ENCODE measurements around the gene GH1. TPM values are rescaled to one million over a fixed set of nuclear protein-coding genes. Genes with fewer than 3 reads are reported as not detected.
A peak's percentile ranks its signal among the peaks of the same experiment; 100 is the strongest.

GH1 gene
- total and polyA plus RNA-seq, 2 of the 13 experiments (the other 11 are each of a cell fraction or from before 2014, with no cell fraction given) = not detected

GRCh38 chr17:63944736-63945499 lies 26.3 kb upstream of the GH1 start (continued):
- peak; percentile 97 for TF ChIP-seq ZNF768 (CRISPR knock-in tag; IDR thresholded peaks at IDR 0.05)
- TF ChIP-seq ZNF687 (CRISPR knock-in tag; IDR thresholded peaks at IDR 0.05) = peak; percentile 8; the same call in 1 of the 2 replicates
- TF ChIP-seq MBD4 (IDR thresholded peaks at IDR 0.05; ENCODE audit: borderline replicate concordance, low read length) = no peak
- TF ChIP-seq BRD4 (CRISPR knock-in tag; IDR thresholded peaks at IDR 0.05) = no peak
- TF ChIP-seq FLYWCH1 (CRISPR knock-in tag; IDR thresholded peaks at IDR 0.05) = no peak

DNA sequence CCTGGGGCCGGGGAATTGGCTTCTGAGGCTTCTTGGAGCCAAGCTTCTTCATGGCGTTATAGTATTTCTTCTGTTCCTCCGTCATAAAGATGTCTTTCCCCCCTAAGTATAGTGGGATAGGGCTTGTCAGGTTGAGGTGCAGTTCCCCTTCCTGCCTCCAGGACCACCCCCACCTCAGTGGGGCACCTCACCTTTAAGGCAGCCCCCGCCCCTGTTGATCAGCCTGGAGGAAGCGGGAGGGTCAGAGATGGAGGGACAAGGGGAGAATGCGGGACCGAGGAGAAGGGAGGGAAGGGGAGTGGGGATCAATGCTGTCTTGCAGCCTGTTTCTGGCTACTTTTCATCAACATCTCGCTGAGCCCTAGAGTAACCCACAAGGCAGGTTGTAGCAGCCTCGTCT lies 25.1 kb upstream of the GH1 start:
- no peaks in the 10 kb centered on the region for H3K79me2 ChIP-seq (ENCODE audit: insufficient read depth, low read length)
- ATAC-seq (no peak), DNase-seq (ENCODE audit: low spot score) (no peak), FAIRE-seq (no peak)
- H3K27ac ChIP-seq (ENCODE audit: extremely low read length, insufficient read depth, low read length) = no peak overlapping the region
- H3K9me3 ChIP-seq (ENCODE audit: low read length) = no peaks in the 10 kb centered on the region
- in situ Hi-C loops (cut with HindIII; ENCODE audit: extremely low pct_ligation_motif_present, low pct_unique_long_range_greater_than_20kb) (no loop called here), intact Hi-C loops (cut with micrococcal nuclease; ENCODE audit: unreplicated experiment) (no loop called here)
- peaks cover 17% of the 10 kb centered on the region for H3K4me1 ChIP-seq (ENCODE audit: insufficient read depth, low read length)
- H3K27me3 ChIP-seq (ENCODE audit: control insufficient read depth in 1 of 2, insufficient read depth in 2 of 2, low read length in 2 of 2) = peaks cover 8 to 36% of the 10 kb centered on the region in 2 experiments; a peak in 3 of 5 replicates
- no peak overlapping the region for H3K4me3 ChIP-seq (replicated peaks in 1 of 3; ENCODE audit: insufficient read depth in 1 of 3, low read depth in 2 of 3, low read length in 3 of 3)
- H3K4me2 ChIP-seq (ENCODE audit: low read depth, low read length) = no peak overlapping the region
- 41% methylated on average over 9 of the region's 9 CpGs for WGBS (ENCODE audit: low lambda C conversion rate)
- TF ChIP-seq CC2D1A (CRISPR knock-in tag; IDR thresholded peaks at IDR 0.05) (no peak), RAD51 (IDR thresholded peaks at IDR 0.05; ENCODE audit: borderline replicate concordance) (no peak), ZNF251 (CRISPR knock-in tag; IDR thresholded peaks at IDR 0.05) (no peak), ZNF3 (CRISPR knock-in tag; IDR thresholded peaks at IDR 0.05) (no peak), TAF1 (CRISPR knock-in tag; IDR thresholded peaks at IDR 0.05) (no peak), TARDBP (CRISPR knock-in tag; IDR thresholded peaks at IDR 0.05) (no peak), ARNT2 (CRISPR knock-in tag; IDR thresholded peaks at IDR 0.05; ENCODE audit: low read depth) (no peak), NPAS2 (CRISPR knock-in tag; IDR thresholded peaks at IDR 0.05; ENCODE audit: borderline replicate concordance) (no peak)
- TF ChIP-seq, protein P1, sequence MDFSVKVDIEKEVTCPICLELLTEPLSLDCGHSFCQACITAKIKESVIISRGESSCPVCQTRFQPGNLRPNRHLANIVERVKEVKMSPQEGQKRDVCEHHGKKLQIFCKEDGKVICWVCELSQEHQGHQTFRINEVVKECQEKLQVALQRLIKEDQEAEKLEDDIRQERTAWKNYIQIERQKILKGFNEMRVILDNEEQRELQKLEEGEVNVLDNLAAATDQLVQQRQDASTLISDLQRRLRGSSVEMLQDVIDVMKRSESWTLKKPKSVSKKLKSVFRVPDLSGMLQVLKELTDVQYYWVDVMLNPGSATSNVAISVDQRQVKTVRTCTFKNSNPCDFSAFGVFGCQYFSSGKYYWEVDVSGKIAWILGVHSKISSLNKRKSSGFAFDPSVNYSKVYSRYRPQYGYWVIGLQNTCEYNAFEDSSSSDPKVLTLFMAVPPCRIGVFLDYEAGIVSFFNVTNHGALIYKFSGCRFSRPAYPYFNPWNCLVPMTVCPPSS (IDR thresholded peaks at IDR 0.05) = no peak
- no peak overlapping the region for H2AFZ ChIP-seq (ENCODE audit: low read length)
- ChIA-PET CTCF (ENCODE audit: low intra/inter-chr PET ratio, low total read pairs) (no interaction called here), POLR2A (no interaction called here)
- H3K9ac ChIP-seq (ENCODE audit: insufficient read depth, low read depth, low read length) = no peak overlapping the region
- BruUV-seq (replicated peaks) = no TSS peak
- H3K36me3 ChIP-seq (replicated peaks in 1 of 2; ENCODE audit: control insufficient read depth in 1 of 2, insufficient read depth in 2 of 2, low read length in 2 of 2) = no peaks in the 10 kb centered on the region
- no peaks in the 10 kb centered on the region for H4K20me1 ChIP-seq (ENCODE audit: insufficient read depth, low read length)

Measured in HepG2 (cell line).